RWPE2 (cell line): ENCODE measurements around the gene RNF227.

Experiments
- ATAC-seq: fragments of 200-7000 bp; cut with Tn5 transposase; 3 replicates; pipeline ENCODE4 v1.9.1; 2021; ENCODE audit warnings: low read depth
- DNase-seq: peaks from one replicate; pipeline ENCODE4 v3.0.0-alpha.2; 2020; ENCODE audit warnings: low spot score
- H3K27ac ChIP-seq: fragments of 450-650 bp; 2 replicates; pipeline ENCODE4 v1.5.1; 2017; ENCODE audit warnings: mild to moderate bottlenecking; ENCODE audit not compliant: poor library complexity, severe bottlenecking
- H3K27me3 ChIP-seq: fragments of 250-450 bp; sonication (Bioruptor Pico); 2 replicates; pipeline ENCODE4 v1.5.1; 2021; ENCODE audit warnings: mild to moderate bottlenecking, moderate library complexity; ENCODE audit not compliant: insufficient read depth, poor library complexity, severe bottlenecking
- H3K36me3 ChIP-seq: fragments of 250-450 bp; sonication (Bioruptor Pico); 2 replicates; pipeline ENCODE4 v1.5.1; 2020; ENCODE audit warnings: low read depth, mild to moderate bottlenecking, moderate library complexity
- H3K4me1 ChIP-seq: fragments of 250-450 bp; sonication (Bioruptor Pico); 2 replicates; pipeline ENCODE4 v1.5.1; 2021; ENCODE audit warnings: mild to moderate bottlenecking, moderate library complexity; ENCODE audit not compliant: insufficient read depth, poor library complexity, severe bottlenecking
- H3K4me3 ChIP-seq: fragments of 250-450 bp; sonication (Bioruptor Pico); 2 replicates; pipeline ENCODE4 v1.5.1; 2021; ENCODE audit warnings: mild to moderate bottlenecking, moderate library complexity; ENCODE audit not compliant: severe bottlenecking
- H3K9me3 ChIP-seq: fragments of 250-450 bp; sonication (Bioruptor Pico); 2 replicates; pipeline ENCODE4 v1.5.1; 2021; ENCODE audit warnings: mild to moderate bottlenecking, moderate library complexity; ENCODE audit not compliant: severe bottlenecking
- TF ChIP-seq, protein P1 (sequence below): fragments of 450-650 bp; IDR thresholded peaks from one replicate; pipeline ENCODE4 v1.5.1; 2017; ENCODE audit warnings: mild to moderate bottlenecking, moderate library complexity; ENCODE audit not compliant: poor library complexity, severe bottlenecking

RNF227 gene

GRCh38 chr17:7930841-7931631 lies 14.9 kb upstream of the RNF227 start:
- DNase-seq (no peak), ATAC-seq (peak; percentile 4; the same call in 2 of the 3 replicates)
- H3K4me3 ChIP-seq = peak overlapping the region; percentile 78
- peaks cover 23% of the 10 kb centered on the region for H3K36me3 ChIP-seq
- peaks cover 9% of the 10 kb centered on the region for H3K4me1 ChIP-seq
- no peaks in the 10 kb centered on the region for H3K9me3 ChIP-seq
- TF ChIP-seq, protein P1, sequence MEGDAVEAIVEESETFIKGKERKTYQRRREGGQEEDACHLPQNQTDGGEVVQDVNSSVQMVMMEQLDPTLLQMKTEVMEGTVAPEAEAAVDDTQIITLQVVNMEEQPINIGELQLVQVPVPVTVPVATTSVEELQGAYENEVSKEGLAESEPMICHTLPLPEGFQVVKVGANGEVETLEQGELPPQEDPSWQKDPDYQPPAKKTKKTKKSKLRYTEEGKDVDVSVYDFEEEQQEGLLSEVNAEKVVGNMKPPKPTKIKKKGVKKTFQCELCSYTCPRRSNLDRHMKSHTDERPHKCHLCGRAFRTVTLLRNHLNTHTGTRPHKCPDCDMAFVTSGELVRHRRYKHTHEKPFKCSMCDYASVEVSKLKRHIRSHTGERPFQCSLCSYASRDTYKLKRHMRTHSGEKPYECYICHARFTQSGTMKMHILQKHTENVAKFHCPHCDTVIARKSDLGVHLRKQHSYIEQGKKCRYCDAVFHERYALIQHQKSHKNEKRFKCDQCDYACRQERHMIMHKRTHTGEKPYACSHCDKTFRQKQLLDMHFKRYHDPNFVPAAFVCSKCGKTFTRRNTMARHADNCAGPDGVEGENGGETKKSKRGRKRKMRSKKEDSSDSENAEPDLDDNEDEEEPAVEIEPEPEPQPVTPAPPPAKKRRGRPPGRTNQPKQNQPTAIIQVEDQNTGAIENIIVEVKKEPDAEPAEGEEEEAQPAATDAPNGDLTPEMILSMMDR = no peak
- no peaks in the 10 kb centered on the region for H3K27me3 ChIP-seq
- peak overlapping the region; percentile 11 for H3K27ac ChIP-seq

DNA sequence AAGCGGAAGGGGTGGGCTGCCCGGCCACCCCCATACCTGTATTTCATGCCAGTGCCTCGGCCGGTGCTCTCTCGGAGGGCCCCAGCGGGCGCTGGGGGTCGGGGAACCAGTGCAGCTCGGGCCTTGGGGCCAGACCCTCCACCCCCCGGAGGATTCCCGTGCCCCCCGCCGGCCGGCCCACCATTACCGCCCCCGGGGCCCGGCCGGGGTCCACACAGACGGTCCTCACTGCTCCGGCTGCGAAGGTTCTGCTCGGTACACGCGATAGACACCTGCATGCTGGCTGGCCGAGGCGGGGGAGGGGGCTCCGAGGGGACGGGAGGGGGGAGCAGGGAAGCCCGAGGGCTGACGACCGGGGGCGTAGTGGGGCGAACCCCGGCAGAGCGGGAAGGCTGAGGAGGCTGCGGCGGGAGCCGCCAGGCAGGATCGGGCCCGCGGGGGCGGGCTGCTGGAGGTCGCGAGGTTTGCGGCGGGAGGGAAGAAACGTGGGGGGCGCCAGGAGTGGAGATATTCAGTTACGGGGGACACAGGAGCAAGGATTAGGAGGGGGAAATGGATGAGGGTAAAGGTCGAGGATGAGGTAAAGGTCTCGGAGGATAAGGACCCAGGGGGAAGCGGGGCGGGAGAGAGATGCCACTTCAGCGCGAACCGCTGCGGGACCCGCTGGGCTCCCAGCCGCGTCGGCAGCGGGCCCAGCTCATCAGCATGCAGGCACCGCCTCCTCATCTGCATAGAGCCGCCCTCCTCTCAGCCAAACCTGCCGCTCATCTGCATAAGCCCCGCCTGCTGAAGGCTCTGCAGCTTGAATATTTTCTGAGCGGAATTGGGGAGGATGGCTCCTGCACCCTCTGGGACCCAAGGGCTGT lies 13.3 kb upstream of the RNF227 start, which contains the start of gene KCNAB3:
KCNAB3 (minus strand) TSS at position 699 of the 866 bp plus-strand sequence; CDS start at position 278, 421 bp downstream.
- Histone ChIP-seq H3K36me3 (peaks cover 6% of the 10 kb centered on the region), H3K27me3 (no peaks in the 10 kb centered on the region), H3K4me3 (no peak within 1 kb of the TSS), H3K4me1 (peaks cover 9% of the 10 kb centered on the region), H3K27ac (no peak within 1 kb of the TSS), H3K9me3 (no peaks in the 10 kb centered on the region)
- TF ChIP-seq, protein P1 = no peak
- ATAC-seq (peak; percentile 53), DNase-seq (no peak)

DNA sequence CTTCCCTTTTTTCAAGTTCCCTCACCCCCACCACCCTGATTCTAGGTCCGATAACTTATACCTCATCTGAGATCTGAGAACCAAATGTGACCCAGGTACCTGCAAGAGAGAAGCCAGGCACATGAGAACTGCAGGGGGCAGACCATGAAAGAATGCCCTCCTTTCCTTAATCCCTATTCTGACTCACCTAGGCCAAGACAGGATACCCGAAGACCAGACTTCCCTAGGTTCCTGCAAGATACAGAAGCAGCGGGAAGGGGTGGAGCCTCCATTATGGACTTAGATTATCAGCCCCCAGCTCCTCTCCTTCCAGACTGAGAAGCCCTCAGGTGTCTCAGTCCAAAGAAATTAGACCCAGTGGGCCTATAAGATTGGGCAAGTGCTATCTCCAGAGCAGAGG lies 11.5 kb upstream of the RNF227 start:
- Histone ChIP-seq H3K4me3 (no peak overlapping the region), H3K36me3 (no peaks in the 10 kb centered on the region), H3K9me3 (no peaks in the 10 kb centered on the region), H3K27me3 (no peaks in the 10 kb centered on the region), H3K4me1 (peaks cover 1% of the 10 kb centered on the region), H3K27ac (no peak overlapping the region)
- TF ChIP-seq, protein P1 = no peak
- ATAC-seq (no peak), DNase-seq (no peak)

DNA sequence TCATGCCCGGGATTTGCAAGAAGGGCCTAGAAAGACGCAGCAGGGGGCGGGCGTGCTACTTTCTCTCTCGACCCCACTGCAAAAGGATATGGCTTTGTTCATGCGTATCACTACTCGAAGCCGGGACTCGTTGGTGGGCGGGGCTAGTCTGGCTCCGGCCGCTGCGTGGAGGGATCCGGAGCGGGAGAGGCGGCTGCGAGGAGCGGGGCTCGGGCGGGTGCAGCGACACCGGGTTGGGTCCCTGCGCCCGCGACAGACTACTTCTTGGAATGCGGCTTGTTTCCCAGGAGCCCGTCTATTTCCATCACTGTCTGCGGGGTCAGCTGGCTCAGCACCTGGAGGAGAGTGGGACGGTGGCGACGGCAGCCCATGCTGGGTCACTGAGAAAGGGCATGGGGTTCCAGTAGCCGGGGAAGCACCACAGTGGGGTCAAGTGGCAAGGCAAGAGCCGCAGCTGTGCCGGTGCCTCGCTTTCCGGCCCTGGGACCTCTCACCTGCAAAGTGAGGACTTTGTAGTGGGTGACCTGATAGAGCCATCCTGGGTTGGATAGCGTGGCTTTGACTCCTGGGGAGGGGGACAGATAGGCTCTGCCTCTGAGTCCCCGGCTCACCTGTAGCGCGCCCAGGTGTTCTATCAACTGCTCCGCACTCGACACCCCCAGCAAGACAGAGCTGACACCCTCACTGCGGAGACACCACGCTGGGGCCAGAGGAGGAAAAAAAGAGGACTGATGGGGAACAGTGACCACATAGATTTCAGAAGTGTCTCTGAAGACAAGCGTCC lies 6.9 kb upstream of the RNF227 start:
- H3K4me1 ChIP-seq = peaks cover 3% of the 10 kb centered on the region
- DNase-seq (no peak), ATAC-seq (peak; percentile 78)
- no peaks in the 10 kb centered on the region for H3K27me3 ChIP-seq
- H3K36me3 ChIP-seq = no peaks in the 10 kb centered on the region
- no peaks in the 10 kb centered on the region for H3K9me3 ChIP-seq
- peak overlapping the region; percentile 19 for H3K4me3 ChIP-seq
- no peak overlapping the region for H3K27ac ChIP-seq
- TF ChIP-seq, protein P1 = no peak
